CD14-positive monocyte (primary cell): ENCODE measurements around the gene SH3YL1. TPM values are rescaled to one million over a fixed set of nuclear protein-coding genes. Genes with fewer than 3 reads are reported as not detected.

ENCODE experiments used
- DNase-seq, 3 donors: peaks; one replicate each; pipeline ENCODE4 v3.0.0-alpha.2; 2011 to 2022
- H2AFZ ChIP-seq: 2 replicates; pipeline ENCODE4 v1.6.0; 2012; ENCODE audit warnings: mild to moderate bottlenecking, low read depth, low read length, inconsistent platforms; ENCODE audit not compliant: insufficient read depth, poor library complexity, severe bottlenecking
- H3K27ac ChIP-seq, 2 donors: 1 replicate in 1 of 2; 2 replicates in 1 of 2; pipeline ENCODE4 v1.5.1; 2012 to 2013; ENCODE audit warnings: low read length in 2 of 2, control low read depth in 1 of 2, inconsistent platforms in 1 of 2, low read depth in 1 of 2, mild to moderate bottlenecking in 1 of 2
- H3K27me3 ChIP-seq, 2 donors: one replicate each; pipeline versions ENCODE4 v1.6.0 to v1.6.1; 2011 to 2013; ENCODE audit warnings: low read length in 2 of 2; ENCODE audit not compliant: control insufficient read depth in 2 of 2, insufficient read depth in 2 of 2
- H3K36me3 ChIP-seq, 2 donors: replicated peaks in 1 of 2; 1 replicate in 1 of 2; 2 replicates in 1 of 2; pipeline versions ENCODE4 v1.5.1 to v1.6.1; 2012 to 2013; ENCODE audit warnings: low read length in 2 of 2, control low read depth in 1 of 2, inconsistent platforms in 1 of 2, mild to moderate bottlenecking in 1 of 2; ENCODE audit not compliant: insufficient read depth in 2 of 2, control insufficient read depth in 1 of 2
- H3K4me1 ChIP-seq, 2 donors: 1 replicate in 1 of 2; 2 replicates in 1 of 2; pipeline versions ENCODE4 v1.5.1 to v1.6.1; 2012 to 2013; ENCODE audit warnings: low read length in 2 of 2, control low read depth in 1 of 2, inconsistent platforms in 1 of 2, mild to moderate bottlenecking in 1 of 2, moderate library complexity in 1 of 2; ENCODE audit not compliant: insufficient read depth in 2 of 2, control insufficient read depth in 1 of 2
- H3K4me2 ChIP-seq: replicated peaks from 2 replicates; pipeline ENCODE3; 2012; ENCODE audit warnings: low read length, moderate library complexity, mild to moderate bottlenecking; ENCODE audit not compliant: poor library complexity, severe bottlenecking; ENCODE audit errors: extremely low read depth
- H3K4me3 ChIP-seq, 3 experiments: fragments of 200-600 bp in 1 of 3; sonication (generic) in 1 of 3; replicated peaks in 1 of 3; 1 replicate in 2 of 3; 2 replicates in 1 of 3; pipeline ENCODE4 v1.5.1; 2011 to 2013; ENCODE audit warnings: low read length in 3 of 3, mild to moderate bottlenecking in 3 of 3, control low read depth in 2 of 3, low read depth in 2 of 3, inconsistent platforms in 1 of 3, moderate library complexity in 1 of 3
- H3K79me2 ChIP-seq: 2 replicates; pipeline ENCODE4 v1.6.0; 2012; ENCODE audit warnings: mild to moderate bottlenecking, control low read depth, inconsistent platforms, low read length, moderate library complexity; ENCODE audit not compliant: insufficient read depth
- H3K9ac ChIP-seq: 2 replicates; pipeline ENCODE4 v1.6.0; 2017; ENCODE audit warnings: low read length, mild to moderate bottlenecking; ENCODE audit not compliant: insufficient read depth, poor library complexity, severe bottlenecking
- H3K9me3 ChIP-seq, 2 donors: replicated peaks in 1 of 2; 1 replicate in 1 of 2; 2 replicates in 1 of 2; pipeline versions ENCODE4 v1.5.1 to v1.6.1; 2012 to 2013; ENCODE audit warnings: low read length in 2 of 2, control low read depth in 1 of 2; ENCODE audit not compliant: control insufficient read depth in 1 of 2, insufficient read depth in 1 of 2
- H4K20me1 ChIP-seq: 2 replicates; pipeline ENCODE4 v1.6.0; 2012; ENCODE audit warnings: mild to moderate bottlenecking, low read length, control low read depth, moderate library complexity; ENCODE audit not compliant: insufficient read depth
- H3K27ac Mint-ChIP-seq, 7 donors: one replicate each; pipeline ENCODE4 v1.8.0; 2020; ENCODE audit warnings: mild to moderate bottlenecking in 7 of 7, mixed read lengths in 7 of 7, moderate library complexity in 6 of 7, inconsistent platforms in 2 of 7
- H3K27me3 Mint-ChIP-seq, 3 donors: one replicate each; pipeline ENCODE4 v1.8.0; 2021 to 2022; ENCODE audit warnings: low read depth in 3 of 3, mild to moderate bottlenecking in 3 of 3, mixed read lengths in 3 of 3, moderate library complexity in 3 of 3, inconsistent platforms in 1 of 3
- H3K36me3 Mint-ChIP-seq, 2 donors: one replicate each; pipeline ENCODE4 v1.8.0; 2020; ENCODE audit warnings: mixed read lengths in 2 of 2, inconsistent platforms in 1 of 2, mild to moderate bottlenecking in 1 of 2
- H3K4me1 Mint-ChIP-seq: one replicate; pipeline ENCODE4 v1.8.0; 2020; ENCODE audit warnings: mild to moderate bottlenecking, mixed read lengths
- H3K4me3 Mint-ChIP-seq, 2 donors: one replicate each; pipeline ENCODE4 v1.8.0; 2020; ENCODE audit warnings: mild to moderate bottlenecking in 2 of 2, mixed read lengths in 2 of 2, moderate library complexity in 1 of 2
- H3K9me3 Mint-ChIP-seq, 7 donors: one replicate each; pipeline ENCODE4 v1.8.0; 2020 to 2022; ENCODE audit warnings: mixed read lengths in 7 of 7, mild to moderate bottlenecking in 6 of 7, moderate library complexity in 6 of 7, inconsistent platforms in 2 of 7
- CTCF ChIP-seq: fragments of 200-600 bp; IDR thresholded peaks from one replicate; pipeline ENCODE4 v1.8.0; 2022; ENCODE audit warnings: antibody characterized with exemption, mild to moderate bottlenecking
- WGBS: methylation state at CpG from one replicate; pipeline ENCODE4 v1.1.5; 2013; ENCODE audit warnings: missing lambda C conversion rate; ENCODE audit not compliant: insufficient coverage; 5-methylcytosine and 5-hydroxymethylcytosine counted together
- intact Hi-C, 2 donors: fragments of 100-400 bp; cut with micrococcal nuclease; formaldehyde crosslinking; loops; one replicate each; pipeline versions ENCODE4 v1.15.0 to v1.15.1; 2023
- polyA plus RNA-seq, 3 donors: library from polyadenylated mRNA; depleted of rRNA in 1 of 3; unstranded in 2 of 3; stranded (reverse) in 1 of 3; fragments of 300-500 nt in 2 of 3; fragments of >200 nt in 1 of 3; fragmentation: Illumina TruSeq in 2 of 3; gene quantifications; 1 replicate in 2 of 3; 2 replicates in 1 of 3; pipeline ENCODE4 v1.2.3, GENCODE V29; 2012 to 2021

Gene SH3YL1
- polyA plus RNA-seq, 3 donors, result 2.4 to 11.7 (median 4.0) TPM

GRCh38 chr2:238869-239268 is 25.0 kb downstream of the SH3YL1 start:
- intact Hi-C loops, result no loop called here

DNA sequence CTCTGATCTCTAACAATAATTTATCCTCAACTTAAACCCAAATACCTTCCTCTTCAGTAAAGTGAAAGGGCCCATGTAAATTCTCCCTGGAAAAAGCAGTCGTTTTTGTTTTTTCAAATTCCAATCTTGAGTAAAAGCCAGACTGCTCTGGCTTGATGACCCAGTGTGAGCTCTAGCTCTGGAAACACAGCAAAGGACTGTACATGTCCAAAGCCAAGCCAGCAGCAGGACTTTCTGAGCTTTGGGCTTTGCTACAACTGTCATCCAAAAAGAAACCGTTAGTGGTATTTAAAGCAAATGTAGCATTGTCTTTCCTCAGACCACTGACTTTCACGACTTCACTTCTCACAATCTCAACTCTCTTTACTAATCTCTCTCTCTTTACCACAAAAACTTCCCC is 25.4 kb downstream of the SH3YL1 start:
- Histone ChIP-seq H3K4me2 (no peak overlapping the region), H3K9ac (no peak overlapping the region), H2AFZ (no peak overlapping the region), H3K27me3 (no peaks in the 10 kb centered on the region), H4K20me1 (no peaks in the 10 kb centered on the region), H3K4me3 (no peak overlapping the region), H3K27ac (no peak overlapping the region), H3K79me2 (no peaks in the 10 kb centered on the region), H3K4me1 (no peaks in the 10 kb centered on the region), H3K36me3 (peaks cover 0 to 3% of the 10 kb centered on the region in 2 donors), H3K9me3 (no peaks in the 10 kb centered on the region)
- H3K36me3 Mint-ChIP-seq, result peaks cover 21 to 25% of the 10 kb centered on the region in 2 donors
- H3K9me3 Mint-ChIP-seq, result peaks cover 0 to 5% (median 2%) of the 10 kb centered on the region in 7 donors
- TF ChIP-seq CTCF, result no peak
- peaks cover 0 to 3% (median 0%) of the 10 kb centered on the region in 3 donors for H3K27me3 Mint-ChIP-seq
- WGBS, result 82% methylated on average over 3 of the region's 3 CpGs
- H3K4me1 Mint-ChIP-seq, result no peaks in the 10 kb centered on the region
- intact Hi-C loops, result no loop called here
- peak overlapping the region in 1 of 7 donors; percentile 0 for H3K27ac Mint-ChIP-seq
- H3K4me3 Mint-ChIP-seq, result no peak overlapping the region
- DNase-seq, result no peak

More at GRCh38 chr2:238869-239268, 25.0 kb downstream of the SH3YL1 start:
- Mint-ChIP-seq H3K4me3 (no peak overlapping the region), H3K9me3 (peaks cover 0 to 5% (median 2%) of the 10 kb centered on the region in 7 donors), H3K27me3 (peaks cover 0 to 3% (median 0%) of the 10 kb centered on the region in 3 donors), H3K36me3 (peaks cover 20 to 27% of the 10 kb centered on the region in 2 donors), H3K4me1 (no peaks in the 10 kb centered on the region), H3K27ac (no peak overlapping the region)
- 100% methylated on average over 1 of the region's 5 CpGs for WGBS
- Histone ChIP-seq H3K27ac (no peak overlapping the region), H2AFZ (no peak overlapping the region), H3K79me2 (no peaks in the 10 kb centered on the region), H3K4me2 (no peak overlapping the region), H3K9me3 (no peaks in the 10 kb centered on the region), H3K27me3 (no peaks in the 10 kb centered on the region), H4K20me1 (no peaks in the 10 kb centered on the region), H3K36me3 (peaks cover 3 to 7% of the 10 kb centered on the region in 2 donors), H3K4me3 (no peak overlapping the region), H3K9ac (no peak overlapping the region), H3K4me1 (no peaks in the 10 kb centered on the region)
- DNase-seq, result no peak
- no peak for TF ChIP-seq CTCF
